A549 (cell line): Measurements from ENCODE around the gene PTPN13. TPM values are rescaled to one million over a fixed set of nuclear protein-coding genes. Genes with fewer than 3 reads are reported as not detected.

Experiments
- ATAC-seq, 2 experiments: fragments of 200-7000 bp in 1 of 2; fragments of >200 bp in 1 of 2; cut with Nextera tagmentation in 1 of 2; cut with Tn5 transposase in 1 of 2; 3 replicates each; pipeline versions ENCODE4 v1.8.0 to v1.9.1; 2018 to 2020; ENCODE audit warnings: mild to moderate bottlenecking in 1 of 2, moderate library complexity in 1 of 2
- CTCF ChIA-PET: fragments of 300-600 bp; sonication (Branson Sonifier 250); formaldehyde crosslinking; extraction: SDS; loops from one replicate; lab custom pipeline; 2021; ENCODE audit warnings: antibody characterized with exemption, inconsistent platforms; lab: Yijun Ruan, JAX
- POLR2A ChIA-PET: fragments of 350-600 bp; formaldehyde crosslinking; extraction: SDS; loops from one replicate; lab custom pipeline; 2021; ENCODE audit warnings: antibody characterized with exemption, inconsistent platforms; lab: Yijun Ruan, JAX
- DNase-seq, 2 experiments: peaks; one replicate each; pipeline versions ENCODE4 v3.0.0 to v3.0.0-alpha.2; 2011 to 2016; ENCODE audit warnings: low read depth in 1 of 2, low spot score in 1 of 2
- FAIRE-seq: peaks from 2 replicates; lab custom pipeline; 2011; peaks lifted over from hg19 to GRCh38; lab: Jason Lieb, UNC
- H3K27ac ChIP-seq, 2 experiments: fragments of >200 bp; sonication (Bioruptor Twin); formaldehyde crosslinking; 3 replicates each; pipeline ENCODE4 v1.5.1; 2016 to 2017
- H3K4me1 ChIP-seq: fragments of >200 bp; sonication (Bioruptor Twin); formaldehyde crosslinking; 3 replicates; pipeline ENCODE4 v1.6.1; 2016
- H3K4me2 ChIP-seq: fragments of >200 bp; sonication (Bioruptor Twin); formaldehyde crosslinking; 3 replicates; pipeline ENCODE4 v1.6.1; 2016
- H3K4me3 ChIP-seq: fragments of >200 bp; sonication (Bioruptor Twin); formaldehyde crosslinking; 3 replicates; pipeline ENCODE4 v1.5.1; 2016
- H3K9me3 ChIP-seq: fragments of >200 bp; sonication (Bioruptor Twin); formaldehyde crosslinking; 3 replicates; pipeline ENCODE4 v1.6.1; 2016
- CBX8 ChIP-seq: fragments of 200-600 bp; sonication (generic); IDR thresholded peaks from 2 replicates; pipeline ENCODE4 v1.6.1; 2016
- HOXB5 ChIP-seq: fragments of 250-450 bp; sonication (Bioruptor Pico); IDR thresholded peaks from 2 replicates; pipeline ENCODE4 v1.5.0; 2020; ENCODE audit warnings: mild to moderate bottlenecking, moderate library complexity
- KDM1A ChIP-seq: fragments of 200-600 bp; sonication (generic); IDR thresholded peaks from 2 replicates; pipeline ENCODE4 v1.6.1; 2016; ENCODE audit warnings: low read depth, mild to moderate bottlenecking
- KDM5A ChIP-seq: fragments of 200-600 bp; sonication (generic); IDR thresholded peaks from 2 replicates; pipeline ENCODE4 v1.6.1; 2016; ENCODE audit warnings: antibody characterized with exemption, mild to moderate bottlenecking
- MAFK ChIP-seq: fragments of 450-650 bp; IDR thresholded peaks from 2 replicates; pipeline ENCODE4 v1.6.1; 2014; ENCODE audit not compliant: partially characterized antibody
- MAZ ChIP-seq: fragments of 150-350 bp; IDR thresholded peaks from 2 replicates; pipeline ENCODE4 v1.6.1; 2014; ENCODE audit warnings: antibody characterized with exemption, low read depth, low read length, borderline replicate concordance
- MYC ChIP-seq: IDR thresholded peaks from 2 replicates; pipeline ENCODE4 v1.6.1; 2012; ENCODE audit warnings: mild to moderate bottlenecking, inconsistent platforms, low read length, improper control_type of control experiment, borderline replicate concordance
- NPAS2 ChIP-seq: fragments of 250-450 bp; sonication (Bioruptor Pico); IDR thresholded peaks from 2 replicates; pipeline ENCODE4 v1.8.0; 2022; ENCODE audit warnings: mild to moderate bottlenecking, moderate library complexity, borderline replicate concordance
- RARB ChIP-seq: fragments of 250-450 bp; sonication (Bioruptor Pico); IDR thresholded peaks from 2 replicates; pipeline ENCODE4 v1.8.0; 2021; ENCODE audit warnings: mild to moderate bottlenecking, moderate library complexity
- RFX5 ChIP-seq: fragments of 450-650 bp; IDR thresholded peaks from 2 replicates; pipeline ENCODE4 v1.7.1; 2014; ENCODE audit warnings: antibody characterized with exemption, mild to moderate bottlenecking, moderate library complexity
- RNF2 ChIP-seq: fragments of 200-600 bp; sonication (generic); IDR thresholded peaks from 2 replicates; pipeline ENCODE4 v1.6.1; 2016; ENCODE audit warnings: low read depth, mild to moderate bottlenecking, antibody characterized with exemption, moderate library complexity, borderline replicate concordance
- SMC3 ChIP-seq: fragments of >200 bp; sonication (Bioruptor Twin); formaldehyde crosslinking; IDR thresholded peaks from 3 replicates; pipeline ENCODE4 v1.6.1; 2018; ENCODE audit warnings: inconsistent platforms
- TFCP2L1 ChIP-seq: fragments of 250-450 bp; sonication (Bioruptor Pico); IDR thresholded peaks from 2 replicates; pipeline ENCODE4 v1.5.0; 2021; ENCODE audit warnings: mild to moderate bottlenecking
- ZC3H11A ChIP-seq: fragments of 450-650 bp; IDR thresholded peaks from 2 replicates; pipeline ENCODE4 v1.6.1; 2014; ENCODE audit warnings: antibody characterized with exemption, mild to moderate bottlenecking
- ZNF302 ChIP-seq: fragments of 250-450 bp; sonication (Bioruptor Pico); IDR thresholded peaks from 2 replicates; pipeline ENCODE4 v1.9.0; 2021; ENCODE audit warnings: inconsistent platforms, mild to moderate bottlenecking, moderate library complexity
- WGBS: methylation state at CpG from one replicate; pipeline ENCODE4 v1.1.6; 2017; ENCODE audit errors: missing lambda C conversion rate; 5-methylcytosine and 5-hydroxymethylcytosine counted together
- polyA plus RNA-seq, 4 experiments: library from polyadenylated mRNA; depleted of rRNA in 3 of 4; stranded (reverse); fragments of >200 nt; fragmentation: RNase III in 1 of 4; extraction: RNeasy Plus Mini Kit Qiagen cat#74134 plus additional on column Dnase treatment in 1 of 4; gene quantifications; 2 replicates in 3 of 4; 3 replicates in 1 of 4; pipeline ENCODE4 v1.2.3, GENCODE V29; 2011 to 2017
- TF ChIP-seq, protein P1 (sequence below): fragments of >200 bp; sonication (Bioruptor Twin); formaldehyde crosslinking; IDR thresholded peaks from 3 replicates; pipeline ENCODE4 v1.5.1; 2016
- TF ChIP-seq, protein P2 (sequence below): IDR thresholded peaks from 2 replicates; pipeline ENCODE4 v1.6.1; 2012

Gene PTPN13
- polyA plus RNA-seq, 2 of the 4 experiments (the other 2 are of a cell fraction) = 10.4 to 13.3 TPM

DNA sequence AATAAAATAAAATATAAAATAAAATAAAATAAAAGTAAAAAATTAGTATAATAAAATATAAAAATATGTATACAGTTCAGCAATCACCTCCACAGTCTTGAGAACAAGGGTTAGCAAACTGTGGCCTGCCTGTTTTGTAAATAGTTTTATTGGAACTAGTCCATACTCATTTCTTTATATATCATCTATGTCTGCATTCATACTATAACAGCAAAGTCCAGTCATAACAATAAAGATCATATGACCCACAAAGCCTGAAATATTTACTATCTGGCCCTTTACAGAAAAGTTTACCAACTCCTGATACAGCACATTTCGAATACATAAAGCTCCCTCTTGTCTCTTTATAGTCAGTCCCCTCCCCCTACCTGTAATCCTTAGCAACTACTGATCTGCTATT is 143.1 kb downstream of the PTPN13 start:
- no peak for TF ChIP-seq KDM5A
- no peak for TF ChIP-seq NPAS2
- no peak for TF ChIP-seq MAZ
- ATAC-seq (no peak), DNase-seq (no peak), FAIRE-seq (no peak)
- 83% methylated on average over 1 of the region's 1 CpG for WGBS
- no peak overlapping the region for H3K27ac ChIP-seq
- H3K9me3 ChIP-seq = peaks cover 9% of the 10 kb centered on the region
- H3K4me3 ChIP-seq = no peak overlapping the region
- no peak overlapping the region for H3K4me2 ChIP-seq
- POLR2A ChIA-PET = no interaction called here
- CTCF ChIA-PET = no interaction called here
- H3K4me1 ChIP-seq = no peaks in the 10 kb centered on the region

DNA sequence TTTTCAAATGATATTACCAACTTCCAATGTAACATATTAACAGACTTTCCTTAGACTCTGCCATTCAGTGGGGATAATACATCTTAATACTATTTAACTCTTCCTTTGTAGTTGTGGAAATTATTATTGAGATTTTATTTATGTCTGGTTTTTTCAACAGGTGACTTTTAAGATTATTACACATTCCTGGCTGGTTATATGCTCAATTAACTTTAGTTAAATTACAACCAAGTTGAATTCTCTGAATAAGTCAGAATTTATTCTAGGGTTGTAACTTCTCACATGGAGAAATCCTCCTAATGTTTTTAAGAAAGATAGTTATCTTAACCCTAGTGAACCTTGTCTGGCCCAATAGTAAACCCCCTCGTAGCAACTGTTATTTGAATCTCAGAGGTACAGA is 147.7 kb downstream of the PTPN13 start:
- FAIRE-seq = no peak

DNA sequence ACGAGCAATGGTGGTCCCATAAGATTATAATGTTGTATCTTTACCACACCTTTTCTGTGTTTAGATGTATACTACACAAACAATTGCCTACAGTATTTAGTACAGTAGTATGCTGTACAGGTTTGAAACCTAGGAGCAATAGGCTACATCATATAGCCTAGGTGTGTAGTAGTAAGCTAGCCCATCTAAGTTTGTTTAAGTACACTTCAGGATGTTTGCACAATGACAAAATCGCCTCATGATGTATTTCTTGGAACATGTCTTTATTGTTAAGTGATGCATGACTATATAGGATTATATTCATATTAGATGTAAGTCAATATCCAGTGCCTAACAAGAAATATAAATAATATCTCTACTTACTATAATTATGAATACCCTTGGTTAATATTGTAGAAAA is 150.5 kb downstream of the PTPN13 start:
- Histone ChIP-seq H3K4me1 (no peaks in the 10 kb centered on the region), H3K9me3 (peaks cover 9% of the 10 kb centered on the region), H3K4me3 (no peak overlapping the region), H3K4me2 (no peak overlapping the region), H3K27ac (no peak overlapping the region)
- ATAC-seq = no peak
- FAIRE-seq = no peak
- TF ChIP-seq MAFK (no peak), KDM5A (no peak), MYC (no peak), RARB (CRISPR knock-in tag) (no peak), RNF2 (no peak), HOXB5 (CRISPR knock-in tag) (no peak), MAZ (no peak), ZNF302 (no peak)
- TF ChIP-seq, protein P1, sequence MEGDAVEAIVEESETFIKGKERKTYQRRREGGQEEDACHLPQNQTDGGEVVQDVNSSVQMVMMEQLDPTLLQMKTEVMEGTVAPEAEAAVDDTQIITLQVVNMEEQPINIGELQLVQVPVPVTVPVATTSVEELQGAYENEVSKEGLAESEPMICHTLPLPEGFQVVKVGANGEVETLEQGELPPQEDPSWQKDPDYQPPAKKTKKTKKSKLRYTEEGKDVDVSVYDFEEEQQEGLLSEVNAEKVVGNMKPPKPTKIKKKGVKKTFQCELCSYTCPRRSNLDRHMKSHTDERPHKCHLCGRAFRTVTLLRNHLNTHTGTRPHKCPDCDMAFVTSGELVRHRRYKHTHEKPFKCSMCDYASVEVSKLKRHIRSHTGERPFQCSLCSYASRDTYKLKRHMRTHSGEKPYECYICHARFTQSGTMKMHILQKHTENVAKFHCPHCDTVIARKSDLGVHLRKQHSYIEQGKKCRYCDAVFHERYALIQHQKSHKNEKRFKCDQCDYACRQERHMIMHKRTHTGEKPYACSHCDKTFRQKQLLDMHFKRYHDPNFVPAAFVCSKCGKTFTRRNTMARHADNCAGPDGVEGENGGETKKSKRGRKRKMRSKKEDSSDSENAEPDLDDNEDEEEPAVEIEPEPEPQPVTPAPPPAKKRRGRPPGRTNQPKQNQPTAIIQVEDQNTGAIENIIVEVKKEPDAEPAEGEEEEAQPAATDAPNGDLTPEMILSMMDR = no peak
- TF ChIP-seq, protein P2, sequence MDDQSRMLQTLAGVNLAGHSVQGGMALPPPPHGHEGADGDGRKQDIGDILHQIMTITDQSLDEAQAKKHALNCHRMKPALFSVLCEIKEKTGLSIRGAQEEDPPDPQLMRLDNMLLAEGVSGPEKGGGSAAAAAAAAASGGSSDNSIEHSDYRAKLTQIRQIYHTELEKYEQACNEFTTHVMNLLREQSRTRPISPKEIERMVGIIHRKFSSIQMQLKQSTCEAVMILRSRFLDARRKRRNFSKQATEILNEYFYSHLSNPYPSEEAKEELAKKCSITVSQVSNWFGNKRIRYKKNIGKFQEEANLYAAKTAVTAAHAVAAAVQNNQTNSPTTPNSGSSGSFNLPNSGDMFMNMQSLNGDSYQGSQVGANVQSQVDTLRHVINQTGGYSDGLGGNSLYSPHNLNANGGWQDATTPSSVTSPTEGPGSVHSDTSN = no peak
- POLR2A ChIA-PET = no interaction called here
- no peak for DNase-seq
- CTCF ChIA-PET = no interaction called here
- 85% methylated on average over 2 of the region's 2 CpGs for WGBS

More for the DNA sequence above, 147.7 kb downstream of the PTPN13 start:
- Histone ChIP-seq H3K27ac (no peak overlapping the region), H3K4me2 (no peak overlapping the region), H3K9me3 (peaks cover 9% of the 10 kb centered on the region), H3K4me3 (no peak overlapping the region), H3K4me1 (no peaks in the 10 kb centered on the region)
- POLR2A ChIA-PET = no interaction called here
- DNase-seq = no peak
- no peak for ATAC-seq
- WGBS = 79% methylated on average over 1 of the region's 1 CpG
- TF ChIP-seq RFX5 (no peak), CBX8 (no peak), KDM1A (no peak), TFCP2L1 (CRISPR knock-in tag) (no peak), ZC3H11A (no peak), SMC3 (no peak), MAFK (no peak)
- TF ChIP-seq, protein P1 = no peak
- TF ChIP-seq, protein P2 = no peak
- CTCF ChIA-PET = no interaction called here
